GM06990 (cell line): ENCODE data around the gene CEACAM7.
A peak's percentile ranks its signal among the peaks of the same experiment; 100 is the strongest.

ENCODE experiments used
- DNase-seq: peaks from one replicate; pipeline ENCODE4 v3.0.0-alpha.2; 2011; ENCODE audit not compliant: insufficient read length; ENCODE audit errors: extremely low read depth
- H3K27me3 ChIP-seq: replicated peaks from 2 replicates; pipeline ENCODE4 v1.6.0; 2011; ENCODE audit warnings: low read length; ENCODE audit not compliant: control insufficient read depth, insufficient read depth
- H3K36me3 ChIP-seq: 2 replicates; pipeline ENCODE4 v1.5.1; 2011; ENCODE audit warnings: low read length; ENCODE audit not compliant: control insufficient read depth, insufficient read depth
- H3K4me3 ChIP-seq: replicated peaks from 2 replicates; pipeline ENCODE4 v1.5.1; 2011; ENCODE audit warnings: low read depth, mild to moderate bottlenecking, control low read depth, low read length
- CTCF ChIP-seq: IDR thresholded peaks from 2 replicates; pipeline ENCODE4 v1.5.1; 2011; ENCODE audit warnings: low read length, control low read depth, mild to moderate bottlenecking, inconsistent platforms; ENCODE audit not compliant: insufficient read depth, poor library complexity, severe bottlenecking

CEACAM7 gene

DNA sequence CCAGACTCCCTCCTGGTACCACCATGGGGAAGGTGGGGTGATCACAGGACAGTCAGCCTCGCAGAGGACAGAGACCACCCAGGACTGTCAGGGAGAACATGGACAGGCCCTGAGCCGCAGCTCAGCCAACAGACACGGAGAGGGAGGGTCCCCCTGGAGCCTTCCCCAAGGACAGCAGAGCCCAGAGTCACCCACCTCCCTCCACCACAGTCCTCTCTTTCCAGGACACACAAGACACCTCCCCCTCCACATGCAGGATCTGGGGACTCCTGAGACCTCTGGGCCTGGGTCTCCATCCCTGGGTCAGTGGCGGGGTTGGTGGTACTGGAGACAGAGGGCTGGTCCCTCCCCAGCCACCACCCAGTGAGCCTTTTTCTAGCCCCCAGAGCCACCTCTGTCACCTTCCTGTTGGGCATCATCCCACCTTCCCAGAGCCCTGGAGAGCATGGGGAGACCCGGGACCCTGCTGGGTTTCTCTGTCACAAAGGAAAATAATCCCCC is 19.9 kb upstream of the CEACAM7 start:
- H3K27me3 ChIP-seq = peaks cover 8% of the 10 kb centered on the region
- DNase-seq = no peak
- H3K4me3 ChIP-seq = no peak overlapping the region
- TF ChIP-seq CTCF = no peak
- H3K36me3 ChIP-seq = no peaks in the 10 kb centered on the region

DNA sequence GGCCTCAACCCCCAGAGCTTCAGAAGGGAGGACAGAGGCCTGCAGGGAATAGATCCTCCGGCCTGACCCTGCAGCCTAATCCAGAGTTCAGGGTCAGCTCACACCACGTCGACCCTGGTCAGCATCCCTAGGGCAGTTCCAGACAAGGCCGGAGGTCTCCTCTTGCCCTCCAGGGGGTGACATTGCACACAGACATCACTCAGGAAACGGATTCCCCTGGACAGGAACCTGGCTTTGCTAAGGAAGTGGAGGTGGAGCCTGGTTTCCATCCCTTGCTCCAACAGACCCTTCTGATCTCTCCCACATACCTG is 19.4 kb upstream of the CEACAM7 start:
- Histone ChIP-seq H3K36me3 (no peaks in the 10 kb centered on the region), H3K4me3 (no peak overlapping the region), H3K27me3 (peaks cover 8% of the 10 kb centered on the region)
- DNase-seq = no peak
- TF ChIP-seq CTCF = no peak

- Histone ChIP-seq H3K36me3 (no peaks in the 10 kb centered on the region), H3K27me3 (peaks cover 6% of the 10 kb centered on the region), H3K4me3 (no peak overlapping the region)
- TF ChIP-seq CTCF = peak; percentile 96
- DNase-seq = peak; percentile 75
Measured at GRCh38 chr19:41706741-41707501, 18.9 kb upstream of the CEACAM7 start.

GRCh38 chr19:41705393-41706174 is 17.5 kb upstream of the CEACAM7 start:
- Histone ChIP-seq H3K4me3 (no peak overlapping the region), H3K27me3 (peaks cover 4% of the 10 kb centered on the region), H3K36me3 (no peaks in the 10 kb centered on the region)
- TF ChIP-seq CTCF = no peak
- no peak for DNase-seq

DNA sequence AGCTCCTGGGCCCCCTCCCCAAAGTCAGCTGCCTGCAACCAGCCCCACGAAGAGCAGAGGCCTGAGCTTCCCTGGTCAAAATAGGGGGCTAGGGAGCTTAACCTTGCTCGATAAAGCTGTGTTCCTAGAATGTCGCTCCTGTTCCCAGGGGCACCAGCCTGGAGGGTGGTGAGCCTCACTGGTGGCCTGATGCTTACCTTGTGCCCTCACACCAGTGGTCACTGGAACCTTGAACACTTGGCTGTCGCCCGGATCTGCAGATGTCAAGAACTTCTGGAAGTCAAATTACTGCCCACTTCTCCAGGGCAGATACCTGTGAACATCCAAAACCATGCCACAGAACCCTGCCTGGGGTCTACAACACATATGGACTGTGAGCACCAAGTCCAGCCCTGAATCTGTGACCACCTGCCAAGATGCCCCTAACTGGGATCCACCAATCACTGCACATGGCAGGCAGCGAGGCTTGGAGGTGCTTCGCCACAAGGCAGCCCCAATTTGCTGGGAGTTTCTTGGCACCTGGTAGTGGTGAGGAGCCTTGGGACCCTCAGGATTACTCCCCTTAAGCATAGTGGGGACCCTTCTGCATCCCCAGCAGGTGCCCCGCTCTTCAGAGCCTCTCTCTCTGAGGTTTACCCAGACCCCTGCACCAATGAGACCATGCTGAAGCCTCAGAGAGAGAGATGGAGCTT is 15.7 kb upstream of the CEACAM7 start:
- H3K27me3 ChIP-seq = peaks cover 2% of the 10 kb centered on the region; the same call in 1 of the 2 replicates
- H3K4me3 ChIP-seq = no peak overlapping the region
- no peak for DNase-seq
- no peak for TF ChIP-seq CTCF
- H3K36me3 ChIP-seq = no peaks in the 10 kb centered on the region
